NCI-H2029 (cell line): Measurements from ENCODE around the gene SH2D4B.

Experiments used
- DNase-seq: peaks from one replicate; lab custom pipeline; 2025; lab: John Stamatoyannopoulos, UW

The SH2D4B gene

GRCh38 chr10:80690434-80690833, 152.7 kb downstream of the SH2D4B start:
- DNase-seq, result no peak

- no peak for DNase-seq
These were observed 153.7 kb downstream of the SH2D4B start for GRCh38 chr10:80691441-80691840.

- DNase-seq, result no peak
These were observed 155.9 kb downstream of the SH2D4B start for GRCh38 chr10:80693565-80693964.

GRCh38 chr10:80694930-80695329, 157.2 kb downstream of the SH2D4B start:
- no peak for DNase-seq
